Measurements from ENCODE around the gene IL25. TPM values are rescaled to one million over a fixed set of nuclear protein-coding genes. Genes with fewer than 3 reads are reported as not detected.

Gene IL25
- total and polyA plus RNA-seq, 2 of the 13 experiments (the other 11 are each of a cell fraction or from before 2014, with no cell fraction given): not detected

DNA sequence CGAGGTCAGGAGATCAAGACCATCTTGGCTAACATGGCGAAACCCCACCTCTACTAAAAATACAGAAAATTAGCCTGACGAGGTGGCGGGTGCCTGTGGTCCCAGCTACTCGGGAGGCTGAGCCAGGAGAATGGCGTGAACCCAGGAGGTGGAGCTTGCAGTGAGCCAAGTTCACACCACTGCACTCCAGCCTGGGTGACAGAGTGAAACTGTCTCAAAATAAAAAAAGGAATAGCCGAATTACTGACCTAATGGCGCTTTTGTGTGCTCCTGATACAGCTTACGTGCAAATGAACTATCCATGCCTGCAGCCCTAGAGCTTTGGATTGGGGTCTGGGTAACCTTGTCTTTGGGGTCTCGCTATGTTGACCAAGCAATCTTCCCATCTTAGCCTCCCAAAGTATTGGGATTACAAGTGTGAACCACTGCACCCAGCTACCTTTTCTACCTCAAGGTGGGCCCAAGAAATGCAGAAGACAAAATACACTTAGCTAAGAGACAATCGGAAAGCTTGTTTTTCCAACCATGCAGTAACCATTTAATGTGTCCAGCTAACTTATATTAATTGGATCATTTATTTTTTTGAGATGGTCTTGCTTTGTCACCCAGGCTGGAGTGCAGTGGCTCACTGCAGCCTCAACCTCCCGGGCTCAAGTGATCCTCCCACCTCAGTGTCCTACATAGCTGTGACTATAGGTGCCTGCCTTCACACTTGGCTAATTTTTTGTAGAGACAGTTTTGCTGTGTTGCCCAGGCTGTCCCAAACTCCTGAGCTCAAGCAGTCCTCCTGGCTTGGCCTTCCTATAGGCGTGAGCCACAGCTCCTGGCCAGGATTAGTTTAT, 45.9 kb upstream of the IL25 start (continued):
- TF ChIP-seq, protein P1, sequence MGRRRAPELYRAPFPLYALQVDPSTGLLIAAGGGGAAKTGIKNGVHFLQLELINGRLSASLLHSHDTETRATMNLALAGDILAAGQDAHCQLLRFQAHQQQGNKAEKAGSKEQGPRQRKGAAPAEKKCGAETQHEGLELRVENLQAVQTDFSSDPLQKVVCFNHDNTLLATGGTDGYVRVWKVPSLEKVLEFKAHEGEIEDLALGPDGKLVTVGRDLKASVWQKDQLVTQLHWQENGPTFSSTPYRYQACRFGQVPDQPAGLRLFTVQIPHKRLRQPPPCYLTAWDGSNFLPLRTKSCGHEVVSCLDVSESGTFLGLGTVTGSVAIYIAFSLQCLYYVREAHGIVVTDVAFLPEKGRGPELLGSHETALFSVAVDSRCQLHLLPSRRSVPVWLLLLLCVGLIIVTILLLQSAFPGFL (CRISPR knock-in tag; IDR thresholded peaks at IDR 0.05): no peak
- TF ChIP-seq XRCC5 (optimal IDR thresholded peaks at IDR 0.05; ENCODE audit: low read length) (no peak), HNF4G (IDR thresholded peaks at IDR 0.05; ENCODE audit: borderline replicate concordance, low read depth, low read length) (no peak; the same call in 1 of the 2 replicates), HNF4G (CRISPR knock-in tag; IDR thresholded peaks at IDR 0.05; ENCODE audit: borderline replicate concordance, low read depth) (no peak), POLR2AphosphoS5 (IDR thresholded peaks at IDR 0.05; ENCODE audit: low read depth, low read length) (peak; percentile 81), ZNF577 (CRISPR knock-in tag; IDR thresholded peaks at IDR 0.05; ENCODE audit: borderline replicate concordance, low read depth) (no peak), MBNL3 (CRISPR knock-in tag; conservative IDR thresholded peaks at IDR 0.05) (no peak), TBX2 (CRISPR knock-in tag; IDR thresholded peaks at IDR 0.05; ENCODE audit: borderline replicate concordance) (0 out of 2 replicates have a peak, but pooled peaks have one; percentile 23), CAMTA2 (CRISPR knock-in tag; IDR thresholded peaks at IDR 0.05; ENCODE audit: borderline replicate concordance) (no peak), ZNF562 (CRISPR knock-in tag; IDR thresholded peaks at IDR 0.05; ENCODE audit: borderline replicate concordance) (no peak), MATR3 (CRISPR knock-in tag; IDR thresholded peaks at IDR 0.05) (no peak), TRIM24 (CRISPR knock-in tag; IDR thresholded peaks at IDR 0.05) (no peak)
- TF ChIP-seq, protein P2, sequence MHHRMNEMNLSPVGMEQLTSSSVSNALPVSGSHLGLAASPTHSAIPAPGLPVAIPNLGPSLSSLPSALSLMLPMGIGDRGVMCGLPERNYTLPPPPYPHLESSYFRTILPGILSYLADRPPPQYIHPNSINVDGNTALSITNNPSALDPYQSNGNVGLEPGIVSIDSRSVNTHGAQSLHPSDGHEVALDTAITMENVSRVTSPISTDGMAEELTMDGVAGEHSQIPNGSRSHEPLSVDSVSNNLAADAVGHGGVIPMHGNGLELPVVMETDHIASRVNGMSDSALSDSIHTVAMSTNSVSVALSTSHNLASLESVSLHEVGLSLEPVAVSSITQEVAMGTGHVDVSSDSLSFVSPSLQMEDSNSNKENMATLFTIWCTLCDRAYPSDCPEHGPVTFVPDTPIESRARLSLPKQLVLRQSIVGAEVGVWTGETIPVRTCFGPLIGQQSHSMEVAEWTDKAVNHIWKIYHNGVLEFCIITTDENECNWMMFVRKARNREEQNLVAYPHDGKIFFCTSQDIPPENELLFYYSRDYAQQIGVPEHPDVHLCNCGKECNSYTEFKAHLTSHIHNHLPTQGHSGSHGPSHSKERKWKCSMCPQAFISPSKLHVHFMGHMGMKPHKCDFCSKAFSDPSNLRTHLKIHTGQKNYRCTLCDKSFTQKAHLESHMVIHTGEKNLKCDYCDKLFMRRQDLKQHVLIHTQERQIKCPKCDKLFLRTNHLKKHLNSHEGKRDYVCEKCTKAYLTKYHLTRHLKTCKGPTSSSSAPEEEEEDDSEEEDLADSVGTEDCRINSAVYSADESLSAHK (CRISPR knock-in tag; IDR thresholded peaks at IDR 0.05; ENCODE audit: borderline replicate concordance): no peak
- TF ChIP-seq, protein P3, sequence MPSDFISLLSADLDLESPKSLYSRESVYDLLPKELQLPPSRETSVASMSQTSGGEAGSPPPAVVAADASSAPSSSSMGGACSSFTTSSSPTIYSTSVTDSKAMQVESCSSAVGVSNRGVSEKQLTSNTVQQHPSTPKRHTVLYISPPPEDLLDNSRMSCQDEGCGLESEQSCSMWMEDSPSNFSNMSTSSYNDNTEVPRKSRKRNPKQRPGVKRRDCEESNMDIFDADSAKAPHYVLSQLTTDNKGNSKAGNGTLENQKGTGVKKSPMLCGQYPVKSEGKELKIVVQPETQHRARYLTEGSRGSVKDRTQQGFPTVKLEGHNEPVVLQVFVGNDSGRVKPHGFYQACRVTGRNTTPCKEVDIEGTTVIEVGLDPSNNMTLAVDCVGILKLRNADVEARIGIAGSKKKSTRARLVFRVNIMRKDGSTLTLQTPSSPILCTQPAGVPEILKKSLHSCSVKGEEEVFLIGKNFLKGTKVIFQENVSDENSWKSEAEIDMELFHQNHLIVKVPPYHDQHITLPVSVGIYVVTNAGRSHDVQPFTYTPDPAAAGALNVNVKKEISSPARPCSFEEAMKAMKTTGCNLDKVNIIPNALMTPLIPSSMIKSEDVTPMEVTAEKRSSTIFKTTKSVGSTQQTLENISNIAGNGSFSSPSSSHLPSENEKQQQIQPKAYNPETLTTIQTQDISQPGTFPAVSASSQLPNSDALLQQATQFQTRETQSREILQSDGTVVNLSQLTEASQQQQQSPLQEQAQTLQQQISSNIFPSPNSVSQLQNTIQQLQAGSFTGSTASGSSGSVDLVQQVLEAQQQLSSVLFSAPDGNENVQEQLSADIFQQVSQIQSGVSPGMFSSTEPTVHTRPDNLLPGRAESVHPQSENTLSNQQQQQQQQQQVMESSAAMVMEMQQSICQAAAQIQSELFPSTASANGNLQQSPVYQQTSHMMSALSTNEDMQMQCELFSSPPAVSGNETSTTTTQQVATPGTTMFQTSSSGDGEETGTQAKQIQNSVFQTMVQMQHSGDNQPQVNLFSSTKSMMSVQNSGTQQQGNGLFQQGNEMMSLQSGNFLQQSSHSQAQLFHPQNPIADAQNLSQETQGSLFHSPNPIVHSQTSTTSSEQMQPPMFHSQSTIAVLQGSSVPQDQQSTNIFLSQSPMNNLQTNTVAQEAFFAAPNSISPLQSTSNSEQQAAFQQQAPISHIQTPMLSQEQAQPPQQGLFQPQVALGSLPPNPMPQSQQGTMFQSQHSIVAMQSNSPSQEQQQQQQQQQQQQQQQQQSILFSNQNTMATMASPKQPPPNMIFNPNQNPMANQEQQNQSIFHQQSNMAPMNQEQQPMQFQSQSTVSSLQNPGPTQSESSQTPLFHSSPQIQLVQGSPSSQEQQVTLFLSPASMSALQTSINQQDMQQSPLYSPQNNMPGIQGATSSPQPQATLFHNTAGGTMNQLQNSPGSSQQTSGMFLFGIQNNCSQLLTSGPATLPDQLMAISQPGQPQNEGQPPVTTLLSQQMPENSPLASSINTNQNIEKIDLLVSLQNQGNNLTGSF (CRISPR knock-in tag; IDR thresholded peaks at IDR 0.05): no peak
- TF ChIP-seq, protein P4, sequence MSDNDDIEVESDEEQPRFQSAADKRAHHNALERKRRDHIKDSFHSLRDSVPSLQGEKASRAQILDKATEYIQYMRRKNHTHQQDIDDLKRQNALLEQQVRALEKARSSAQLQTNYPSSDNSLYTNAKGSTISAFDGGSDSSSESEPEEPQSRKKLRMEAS (IDR thresholded peaks at IDR 0.05): no peak
- TF ChIP-seq, protein P5, sequence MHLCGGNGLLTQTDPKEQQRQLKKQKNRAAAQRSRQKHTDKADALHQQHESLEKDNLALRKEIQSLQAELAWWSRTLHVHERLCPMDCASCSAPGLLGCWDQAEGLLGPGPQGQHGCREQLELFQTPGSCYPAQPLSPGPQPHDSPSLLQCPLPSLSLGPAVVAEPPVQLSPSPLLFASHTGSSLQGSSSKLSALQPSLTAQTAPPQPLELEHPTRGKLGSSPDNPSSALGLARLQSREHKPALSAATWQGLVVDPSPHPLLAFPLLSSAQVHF (CRISPR knock-in tag; IDR thresholded peaks at IDR 0.05): no peak
- TF ChIP-seq, protein P6, sequence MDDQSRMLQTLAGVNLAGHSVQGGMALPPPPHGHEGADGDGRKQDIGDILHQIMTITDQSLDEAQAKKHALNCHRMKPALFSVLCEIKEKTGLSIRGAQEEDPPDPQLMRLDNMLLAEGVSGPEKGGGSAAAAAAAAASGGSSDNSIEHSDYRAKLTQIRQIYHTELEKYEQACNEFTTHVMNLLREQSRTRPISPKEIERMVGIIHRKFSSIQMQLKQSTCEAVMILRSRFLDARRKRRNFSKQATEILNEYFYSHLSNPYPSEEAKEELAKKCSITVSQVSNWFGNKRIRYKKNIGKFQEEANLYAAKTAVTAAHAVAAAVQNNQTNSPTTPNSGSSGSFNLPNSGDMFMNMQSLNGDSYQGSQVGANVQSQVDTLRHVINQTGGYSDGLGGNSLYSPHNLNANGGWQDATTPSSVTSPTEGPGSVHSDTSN (CRISPR knock-in tag; IDR thresholded peaks at IDR 0.05; ENCODE audit: borderline replicate concordance): no peak

Measured in HepG2 (cell line).